GM06990 (cell line): ENCODE results near the gene STAT3.
A peak's percentile ranks its signal among the peaks of the same experiment; 100 is the strongest.

Experiments
- DNase-seq: peaks from one replicate; pipeline ENCODE4 v3.0.0-alpha.2; 2011; ENCODE audit not compliant: insufficient read length; ENCODE audit errors: extremely low read depth
- H3K27me3 ChIP-seq: replicated peaks from 2 replicates; pipeline ENCODE4 v1.6.0; 2011; ENCODE audit warnings: low read length; ENCODE audit not compliant: control insufficient read depth, insufficient read depth
- H3K36me3 ChIP-seq: 2 replicates; pipeline ENCODE4 v1.5.1; 2011; ENCODE audit warnings: low read length; ENCODE audit not compliant: control insufficient read depth, insufficient read depth
- H3K4me3 ChIP-seq: replicated peaks from 2 replicates; pipeline ENCODE4 v1.5.1; 2011; ENCODE audit warnings: low read depth, mild to moderate bottlenecking, control low read depth, low read length
- CTCF ChIP-seq: IDR thresholded peaks from 2 replicates; pipeline ENCODE4 v1.5.1; 2011; ENCODE audit warnings: low read length, control low read depth, mild to moderate bottlenecking, inconsistent platforms; ENCODE audit not compliant: insufficient read depth, poor library complexity, severe bottlenecking

The STAT3 gene

DNA sequence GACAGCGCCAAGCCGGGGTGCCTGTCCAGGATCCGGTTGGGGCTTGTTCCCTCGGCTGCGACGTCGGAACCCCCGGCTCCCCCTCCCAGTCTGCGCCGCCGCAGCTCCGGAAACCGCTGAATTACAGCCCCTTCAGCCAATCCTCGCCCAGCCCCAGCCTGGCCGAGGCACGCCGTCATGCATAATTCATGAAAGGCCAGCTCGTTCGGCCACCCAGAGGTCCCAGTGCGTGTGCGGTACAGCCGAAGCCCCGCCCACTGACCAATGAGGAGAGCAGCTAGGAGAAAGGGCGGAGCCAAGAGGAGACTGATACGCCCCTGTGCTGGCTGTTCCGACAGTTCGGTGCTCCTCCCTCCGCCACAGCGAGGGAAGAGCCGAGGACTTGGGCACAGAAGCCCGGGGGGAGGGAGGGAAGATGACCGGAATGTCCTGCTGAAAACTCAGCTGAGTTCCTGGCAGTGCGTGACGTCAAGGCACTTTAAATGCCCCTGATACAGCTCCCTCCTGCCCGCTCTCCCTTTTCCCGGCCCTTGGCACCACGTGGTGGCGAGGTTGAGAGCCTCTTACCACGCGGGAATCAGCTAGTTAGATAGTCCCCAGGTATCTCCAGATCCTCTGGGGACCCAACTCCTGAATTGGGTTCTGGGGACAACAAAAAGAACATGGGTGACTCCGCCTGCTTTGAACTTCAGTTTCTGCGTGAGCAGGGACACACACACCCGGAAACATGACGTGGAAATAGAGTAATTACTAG lies at the start of gene STAT3:
Gene STAT3, minus strand, starts transcription at position 62 of the 754 bp plus-strand sequence. CDS start 39,926 bp downstream, outside the sequence.
- TF ChIP-seq CTCF = no peak
- H3K36me3 ChIP-seq = no peaks in the 10 kb centered on the region; the same call in 1 of the 2 replicates
- H3K27me3 ChIP-seq = no peaks in the 10 kb centered on the region
- peak within 1 kb of the TSS; percentile 94 for H3K4me3 ChIP-seq
- DNase-seq = peak; percentile 99

DNA sequence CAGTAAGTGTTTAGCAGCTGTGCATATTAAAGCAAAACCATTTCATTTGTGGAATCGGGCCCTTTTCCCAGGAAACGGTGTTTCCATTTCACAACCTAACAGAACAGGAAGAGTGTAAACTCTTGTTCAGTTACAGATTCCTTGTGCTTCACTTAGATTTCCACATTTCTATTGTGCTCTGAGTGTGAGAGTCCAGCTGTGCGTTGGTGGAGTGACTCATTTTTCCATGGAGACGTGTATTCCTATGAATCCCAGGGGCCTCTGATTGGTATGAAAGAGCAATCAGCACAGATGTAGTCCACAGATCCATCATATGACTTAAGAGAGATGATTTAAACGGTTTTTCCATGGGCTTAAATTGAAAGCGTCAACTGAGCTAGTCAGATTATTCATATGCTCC lies 48.1 kb upstream of the STAT3 start:
- Histone ChIP-seq H3K36me3 (no peaks in the 10 kb centered on the region), H3K4me3 (no peak overlapping the region), H3K27me3 (no peaks in the 10 kb centered on the region)
- TF ChIP-seq CTCF = no peak
- no peak for DNase-seq

DNA sequence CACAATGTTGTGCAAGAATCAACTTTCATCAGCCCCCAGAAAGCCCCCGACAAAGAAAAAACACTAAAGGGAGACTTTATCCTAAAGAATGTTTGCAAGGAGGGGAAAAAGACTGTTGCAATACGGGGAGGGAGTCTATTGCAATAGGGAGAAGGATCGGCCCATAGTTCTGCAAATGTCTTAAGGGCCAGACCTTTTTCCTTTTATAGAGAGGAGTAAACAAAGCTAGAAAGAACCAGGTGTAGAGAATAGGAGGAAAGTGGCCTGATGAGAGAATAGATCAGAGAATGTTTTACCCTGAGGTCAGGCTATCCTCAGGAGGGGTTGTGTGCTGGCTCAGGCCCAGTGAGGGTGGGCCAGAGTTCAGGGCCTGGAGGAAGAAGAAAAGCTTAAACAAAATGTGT lies 43.5 kb upstream of the STAT3 start:
- no peak for DNase-seq
- no peak for TF ChIP-seq CTCF

GRCh38 chr17:42429726-42430447 lies 41.6 kb upstream of the STAT3 start:
- Histone ChIP-seq H3K36me3 (no peaks in the 10 kb centered on the region), H3K27me3 (no peaks in the 10 kb centered on the region; the same call in 1 of the 2 replicates), H3K4me3 (no peak overlapping the region)
- no peak for DNase-seq
- no peak for TF ChIP-seq CTCF

More for the DNA sequence above, 43.5 kb upstream of the STAT3 start:
- no peaks in the 10 kb centered on the region for H3K27me3 ChIP-seq
- H3K36me3 ChIP-seq = no peaks in the 10 kb centered on the region
- H3K4me3 ChIP-seq = no peak overlapping the region

DNA sequence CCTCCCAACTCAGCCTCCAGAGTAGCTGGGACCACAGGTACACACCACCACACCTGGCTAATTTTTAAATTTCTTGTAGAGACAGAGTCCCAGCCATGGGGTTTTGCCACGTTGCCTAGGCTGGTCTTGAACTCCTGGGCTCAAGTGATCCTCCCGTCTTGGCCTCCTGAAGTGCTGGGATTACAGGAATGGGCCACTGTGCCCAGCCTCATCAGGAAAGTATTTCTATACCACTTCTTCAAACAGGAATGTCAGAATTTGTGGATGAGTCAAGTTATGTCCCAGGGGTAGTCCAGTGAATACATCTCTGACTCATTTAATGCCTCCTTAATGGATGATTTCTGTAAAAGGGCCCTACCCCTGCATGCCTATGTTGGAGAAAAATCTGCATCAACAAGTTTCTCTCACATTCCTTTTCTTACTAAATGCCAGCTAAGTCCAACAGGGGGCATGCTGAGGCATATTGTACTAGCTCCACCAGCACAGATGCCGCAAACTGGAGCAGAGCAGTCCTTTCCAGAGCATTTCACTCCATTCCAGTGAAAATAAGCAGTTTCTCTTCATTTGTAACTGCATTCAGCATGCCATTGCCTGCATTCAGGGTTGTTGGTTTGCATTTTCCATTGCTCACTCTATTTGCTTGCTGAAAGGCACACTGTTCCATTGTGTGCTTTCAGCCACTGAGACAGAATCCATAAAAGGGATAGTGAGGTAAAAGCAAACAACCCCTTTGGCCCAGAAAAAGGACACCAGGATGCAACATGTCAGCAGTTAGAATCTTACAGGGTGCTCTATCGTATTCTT lies 40.1 kb upstream of the STAT3 start:
- H3K4me3 ChIP-seq = no peak overlapping the region
- H3K27me3 ChIP-seq = no peaks in the 10 kb centered on the region; the same call in 1 of the 2 replicates
- H3K36me3 ChIP-seq = no peaks in the 10 kb centered on the region
- peak; percentile 76 for TF ChIP-seq CTCF
- no peak for DNase-seq
